WI38 (cell line): Measurements from ENCODE around the gene CDKN1C.

Experiments used
- H3K4me3 ChIP-seq: 2 replicates; pipeline ENCODE4 v1.5.1; 2011; ENCODE audit warnings: low read depth, mild to moderate bottlenecking, control low read depth, low read length
- TF ChIP-seq, protein P1 (sequence below): IDR thresholded peaks from 2 replicates; pipeline ENCODE4 v1.5.1; 2012; ENCODE audit warnings: low read depth, mild to moderate bottlenecking, control low read depth, low read length

CDKN1C gene

DNA sequence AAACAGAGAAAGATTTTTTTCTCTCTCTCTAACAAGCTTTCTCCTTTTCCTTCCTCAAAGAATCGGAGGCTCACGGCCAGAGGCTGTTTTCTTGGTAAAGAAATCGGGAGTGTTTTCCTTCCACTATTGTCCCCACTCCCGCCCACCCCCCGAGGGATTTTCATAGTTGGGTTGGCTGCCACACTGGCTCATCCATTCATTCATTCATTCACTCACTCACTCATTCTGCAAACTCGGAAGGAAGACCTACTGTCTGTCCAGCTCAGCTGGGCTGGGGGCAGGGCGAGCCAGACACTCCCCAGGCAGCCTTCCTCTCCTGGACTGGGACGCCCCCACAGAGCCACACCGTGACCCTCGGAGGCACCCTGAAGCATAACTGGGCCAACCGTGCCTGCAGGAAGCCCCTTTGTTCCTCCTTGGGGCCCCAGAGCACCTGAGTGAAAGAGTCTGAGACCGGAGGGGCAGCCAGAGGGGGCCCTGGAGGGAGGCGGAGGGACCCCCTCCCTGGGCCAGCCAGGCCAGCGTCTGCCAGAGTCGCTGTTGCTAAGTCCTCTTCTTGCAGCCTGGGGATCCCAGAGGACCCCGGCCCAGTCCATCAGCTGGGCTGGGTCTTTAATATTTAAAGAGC is 17.0 kb downstream of the CDKN1C start:
- no peak overlapping the region for H3K4me3 ChIP-seq
- TF ChIP-seq, protein P1, sequence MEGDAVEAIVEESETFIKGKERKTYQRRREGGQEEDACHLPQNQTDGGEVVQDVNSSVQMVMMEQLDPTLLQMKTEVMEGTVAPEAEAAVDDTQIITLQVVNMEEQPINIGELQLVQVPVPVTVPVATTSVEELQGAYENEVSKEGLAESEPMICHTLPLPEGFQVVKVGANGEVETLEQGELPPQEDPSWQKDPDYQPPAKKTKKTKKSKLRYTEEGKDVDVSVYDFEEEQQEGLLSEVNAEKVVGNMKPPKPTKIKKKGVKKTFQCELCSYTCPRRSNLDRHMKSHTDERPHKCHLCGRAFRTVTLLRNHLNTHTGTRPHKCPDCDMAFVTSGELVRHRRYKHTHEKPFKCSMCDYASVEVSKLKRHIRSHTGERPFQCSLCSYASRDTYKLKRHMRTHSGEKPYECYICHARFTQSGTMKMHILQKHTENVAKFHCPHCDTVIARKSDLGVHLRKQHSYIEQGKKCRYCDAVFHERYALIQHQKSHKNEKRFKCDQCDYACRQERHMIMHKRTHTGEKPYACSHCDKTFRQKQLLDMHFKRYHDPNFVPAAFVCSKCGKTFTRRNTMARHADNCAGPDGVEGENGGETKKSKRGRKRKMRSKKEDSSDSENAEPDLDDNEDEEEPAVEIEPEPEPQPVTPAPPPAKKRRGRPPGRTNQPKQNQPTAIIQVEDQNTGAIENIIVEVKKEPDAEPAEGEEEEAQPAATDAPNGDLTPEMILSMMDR = no peak

DNA sequence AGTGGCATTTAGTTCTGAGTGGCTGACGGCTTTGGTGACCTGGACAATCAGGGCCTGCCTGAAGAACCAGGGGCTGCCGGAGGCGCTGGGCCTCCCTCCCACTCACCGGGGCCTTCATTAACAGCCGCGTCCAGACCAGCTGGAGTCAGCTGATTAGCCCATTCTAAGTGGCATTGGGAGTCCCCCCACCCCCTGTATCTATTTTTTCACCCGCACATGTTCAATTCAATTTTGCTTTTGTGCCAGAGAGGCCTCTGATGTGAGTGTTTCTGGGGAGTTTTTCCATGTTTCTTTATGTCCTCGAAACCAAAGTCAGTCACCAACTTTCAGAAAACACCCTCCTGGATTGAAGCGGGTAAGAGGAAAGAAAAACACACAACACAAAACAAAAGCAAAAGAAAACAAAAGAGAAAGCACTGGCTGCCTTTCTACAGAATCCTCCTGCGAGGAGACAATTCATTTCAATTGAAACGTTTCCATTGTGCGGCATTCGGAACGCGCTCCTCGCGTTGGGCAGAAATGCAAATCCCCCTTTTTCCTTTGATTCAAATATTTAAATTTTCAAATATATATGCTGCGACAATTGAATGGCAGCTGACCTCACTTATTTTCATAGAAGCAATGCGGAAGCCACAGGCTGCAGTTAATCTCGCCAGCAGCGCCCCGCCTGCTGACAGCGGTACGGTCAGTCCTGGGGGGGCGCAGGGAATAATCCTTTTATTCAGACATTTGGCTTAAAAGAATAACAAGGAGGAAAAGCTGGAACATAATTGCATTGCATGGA is 17.7 kb downstream of the CDKN1C start:
- H3K4me3 ChIP-seq = no peak overlapping the region
- TF ChIP-seq, protein P1 = no peak

DNA sequence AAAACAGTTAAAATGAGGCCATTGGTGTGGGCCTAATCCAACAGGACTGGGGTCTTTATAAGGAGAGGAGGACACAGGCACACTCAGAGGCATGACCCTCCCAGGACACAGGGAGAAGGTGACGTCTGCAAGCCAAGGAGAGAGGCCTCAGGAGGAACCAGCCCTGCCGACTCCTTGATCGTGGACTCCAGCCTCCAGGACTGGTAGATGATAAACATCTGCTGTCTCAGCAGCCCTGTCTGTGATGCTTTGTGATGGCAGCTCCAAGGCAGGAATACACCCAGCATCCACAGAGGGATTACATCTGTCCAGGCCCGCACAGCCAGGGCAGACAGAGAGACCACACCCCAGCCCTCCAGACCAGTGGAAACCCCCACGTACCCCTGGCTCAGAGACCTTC is 18.4 kb downstream of the CDKN1C start:
- TF ChIP-seq, protein P1 = no peak
- no peak overlapping the region for H3K4me3 ChIP-seq

DNA sequence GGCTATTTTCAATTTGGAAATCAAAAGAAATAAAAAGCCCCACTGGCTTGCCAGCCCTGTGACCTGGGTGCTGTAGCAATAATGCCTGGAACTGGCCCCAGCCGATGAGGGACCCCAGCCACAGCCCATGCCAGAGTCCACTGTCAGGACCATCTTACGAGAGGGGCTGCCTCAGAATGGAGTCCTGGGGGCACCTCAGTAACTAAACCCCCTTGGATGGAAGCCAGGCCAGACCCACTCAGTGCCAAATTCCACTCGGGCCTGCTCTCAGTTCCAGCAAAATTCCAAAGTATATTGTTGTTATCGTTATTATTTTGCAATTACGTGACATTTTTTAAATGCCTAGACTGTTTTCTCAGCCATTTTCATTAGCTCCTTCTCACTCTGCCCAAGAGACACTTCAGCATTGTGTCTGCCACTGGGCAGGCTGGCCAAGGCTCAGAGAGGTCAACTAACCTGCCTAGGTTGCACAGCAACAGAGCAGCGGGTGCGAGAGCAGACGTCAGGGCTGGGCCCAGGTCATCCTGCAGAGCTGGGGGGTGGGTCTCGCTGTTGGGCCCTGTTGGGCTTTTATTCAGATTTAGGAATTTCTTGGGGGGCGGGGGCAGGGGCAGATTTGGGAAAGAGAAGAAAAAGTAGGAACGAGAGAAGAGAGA is 19.5 kb downstream of the CDKN1C start:
- TF ChIP-seq, protein P1 = no peak
- no peak overlapping the region for H3K4me3 ChIP-seq

DNA sequence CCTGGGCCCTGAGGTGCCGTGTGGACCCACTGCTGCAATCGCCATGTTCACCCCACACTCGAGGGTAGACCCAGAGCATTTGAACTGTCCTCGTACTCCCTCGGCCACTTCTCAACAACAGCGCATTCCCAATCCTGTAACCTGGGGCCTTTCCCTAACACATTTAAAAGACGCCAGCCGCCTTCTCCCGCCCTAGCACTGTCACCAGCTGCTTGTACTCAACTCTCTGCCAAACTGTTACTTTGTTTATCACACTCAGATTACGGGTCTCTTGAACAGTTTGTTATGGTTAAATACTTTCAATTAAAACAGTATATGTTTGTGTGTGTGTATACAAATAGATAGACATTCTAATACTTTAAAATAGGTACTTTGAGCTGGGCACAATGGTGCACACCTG is 20.7 kb downstream of the CDKN1C start:
- no peak overlapping the region for H3K4me3 ChIP-seq
- TF ChIP-seq, protein P1 = no peak

DNA sequence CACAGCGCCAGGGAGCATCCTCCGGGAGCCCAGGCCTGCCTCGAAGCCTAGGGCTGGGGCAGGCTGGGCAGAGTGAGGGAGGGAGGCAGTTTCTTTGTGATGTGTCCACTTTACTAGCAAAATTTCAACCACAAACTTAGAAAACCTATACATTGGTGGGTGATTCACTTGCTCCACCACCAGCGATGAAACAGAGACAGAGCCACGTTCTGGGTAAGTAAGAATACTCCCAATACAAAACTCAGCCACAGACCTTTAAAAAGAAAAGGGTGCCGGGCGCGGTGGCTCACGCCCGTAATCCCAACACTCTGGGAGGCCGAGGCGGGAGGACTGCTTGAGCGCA is 22.3 kb downstream of the CDKN1C start:
- H3K4me3 ChIP-seq = no peak overlapping the region
- TF ChIP-seq, protein P1 = no peak
